ENCODE results near the gene CA12. TPM values are rescaled to one million over a fixed set of nuclear protein-coding genes. Genes with fewer than 3 reads are reported as not detected.

Gene CA12
- total and polyA plus RNA-seq, 4 donors = 0.07 to 5.1 (median 1.5) TPM

GRCh38 chr15:63392361-63393009 is 10.8 kb upstream of the CA12 start:
- Histone ChIP-seq H3K27ac (ENCODE audit: low read depth in 1 of 2, low read length in 2 of 2) (no peak overlapping the region), H3K36me3 (ENCODE audit: control insufficient read depth in 4 of 4, insufficient read depth in 3 of 4, low read depth in 1 of 4, low read length in 3 of 4) (no peaks in the 10 kb centered on the region), H3K27me3 (ENCODE audit: control insufficient read depth in 4 of 4, insufficient read depth in 4 of 4, low read length in 3 of 4) (no peaks in the 10 kb centered on the region), H3K9me3 (ENCODE audit: control insufficient read depth in 4 of 4, low read length in 3 of 4) (no peaks in the 10 kb centered on the region), H3K9ac (ENCODE audit: low read depth in 1 of 2, low read length in 2 of 2) (no peak overlapping the region), H3K4me3 (ENCODE audit: low read depth in 1 of 3, low read length in 3 of 3) (no peak overlapping the region), H3K4me1 (ENCODE audit: control insufficient read depth in 4 of 4, insufficient read depth in 4 of 4, low read length in 3 of 4) (peaks cover 0 to 3% (median 0%) of the 10 kb centered on the region in 4 donors)
- 44% methylated on average over 7 of the region's 7 CpGs for WGBS
- no peak for DNase-seq (ENCODE audit: low spot score)
- peak in 1 of 2 donors; percentile 37 for TF ChIP-seq RAD21 (IDR thresholded peaks at IDR 0.05)
- no peak for TF ChIP-seq EGR1 (IDR thresholded peaks at IDR 0.05; ENCODE audit: low read depth in 2 of 2)
- TF ChIP-seq SP1 (IDR thresholded peaks at IDR 0.05) = peak; percentile 67
- TF ChIP-seq HNF4G (IDR thresholded peaks at IDR 0.05) = no peak
- TF ChIP-seq, protein P1, sequence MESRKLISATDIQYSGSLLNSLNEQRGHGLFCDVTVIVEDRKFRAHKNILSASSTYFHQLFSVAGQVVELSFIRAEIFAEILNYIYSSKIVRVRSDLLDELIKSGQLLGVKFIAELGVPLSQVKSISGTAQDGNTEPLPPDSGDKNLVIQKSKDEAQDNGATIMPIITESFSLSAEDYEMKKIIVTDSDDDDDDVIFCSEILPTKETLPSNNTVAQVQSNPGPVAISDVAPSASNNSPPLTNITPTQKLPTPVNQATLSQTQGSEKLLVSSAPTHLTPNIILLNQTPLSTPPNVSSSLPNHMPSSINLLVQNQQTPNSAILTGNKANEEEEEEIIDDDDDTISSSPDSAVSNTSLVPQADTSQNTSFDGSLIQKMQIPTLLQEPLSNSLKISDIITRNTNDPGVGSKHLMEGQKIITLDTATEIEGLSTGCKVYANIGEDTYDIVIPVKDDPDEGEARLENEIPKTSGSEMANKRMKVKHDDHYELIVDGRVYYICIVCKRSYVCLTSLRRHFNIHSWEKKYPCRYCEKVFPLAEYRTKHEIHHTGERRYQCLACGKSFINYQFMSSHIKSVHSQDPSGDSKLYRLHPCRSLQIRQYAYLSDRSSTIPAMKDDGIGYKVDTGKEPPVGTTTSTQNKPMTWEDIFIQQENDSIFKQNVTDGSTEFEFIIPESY (IDR thresholded peaks at IDR 0.05) = no peak
- no peak for TF ChIP-seq FOXA2 (IDR thresholded peaks at IDR 0.05)
- TF ChIP-seq HNF4A (conservative IDR thresholded peaks at IDR 0.05) = peak in 1 of 2 donors; percentile 64
- no peak for TF ChIP-seq FOXA1 (IDR thresholded peaks at IDR 0.05)
- no peak for TF ChIP-seq YY1 (IDR thresholded peaks at IDR 0.05)
- TF ChIP-seq TAF1 (conservative IDR thresholded peaks at IDR 0.05) = no peak
- TF ChIP-seq RXRA (IDR thresholded peaks at IDR 0.05) = peak in 1 of 2 donors; percentile 86
- no peak for TF ChIP-seq MAX (IDR thresholded peaks at IDR 0.05)
- TF ChIP-seq, protein P2, sequence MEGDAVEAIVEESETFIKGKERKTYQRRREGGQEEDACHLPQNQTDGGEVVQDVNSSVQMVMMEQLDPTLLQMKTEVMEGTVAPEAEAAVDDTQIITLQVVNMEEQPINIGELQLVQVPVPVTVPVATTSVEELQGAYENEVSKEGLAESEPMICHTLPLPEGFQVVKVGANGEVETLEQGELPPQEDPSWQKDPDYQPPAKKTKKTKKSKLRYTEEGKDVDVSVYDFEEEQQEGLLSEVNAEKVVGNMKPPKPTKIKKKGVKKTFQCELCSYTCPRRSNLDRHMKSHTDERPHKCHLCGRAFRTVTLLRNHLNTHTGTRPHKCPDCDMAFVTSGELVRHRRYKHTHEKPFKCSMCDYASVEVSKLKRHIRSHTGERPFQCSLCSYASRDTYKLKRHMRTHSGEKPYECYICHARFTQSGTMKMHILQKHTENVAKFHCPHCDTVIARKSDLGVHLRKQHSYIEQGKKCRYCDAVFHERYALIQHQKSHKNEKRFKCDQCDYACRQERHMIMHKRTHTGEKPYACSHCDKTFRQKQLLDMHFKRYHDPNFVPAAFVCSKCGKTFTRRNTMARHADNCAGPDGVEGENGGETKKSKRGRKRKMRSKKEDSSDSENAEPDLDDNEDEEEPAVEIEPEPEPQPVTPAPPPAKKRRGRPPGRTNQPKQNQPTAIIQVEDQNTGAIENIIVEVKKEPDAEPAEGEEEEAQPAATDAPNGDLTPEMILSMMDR (IDR thresholded peaks at IDR 0.05; ENCODE audit: low read depth, low read length, missing input control) = no peak
- no peak for TF ChIP-seq NR2F2 (IDR thresholded peaks at IDR 0.05)

GRCh38 chr15:63391669-63392360 is 10.2 kb upstream of the CA12 start:
- no peak overlapping the region for H3K9ac ChIP-seq (ENCODE audit: low read depth in 1 of 2, low read length in 2 of 2)
- no peaks in the 10 kb centered on the region for H3K36me3 ChIP-seq (ENCODE audit: control insufficient read depth in 4 of 4, insufficient read depth in 3 of 4, low read depth in 1 of 4, low read length in 3 of 4)
- H3K27me3 ChIP-seq (ENCODE audit: control insufficient read depth in 4 of 4, insufficient read depth in 4 of 4, low read length in 3 of 4) = no peaks in the 10 kb centered on the region
- no peak for TF ChIP-seq MAX (IDR thresholded peaks at IDR 0.05)
- TF ChIP-seq, protein P1 (IDR thresholded peaks at IDR 0.05) = no peak
- TF ChIP-seq RAD21 (IDR thresholded peaks at IDR 0.05) = no peak
- no peak for TF ChIP-seq JUND (IDR thresholded peaks at IDR 0.05)
- TF ChIP-seq, protein P3, sequence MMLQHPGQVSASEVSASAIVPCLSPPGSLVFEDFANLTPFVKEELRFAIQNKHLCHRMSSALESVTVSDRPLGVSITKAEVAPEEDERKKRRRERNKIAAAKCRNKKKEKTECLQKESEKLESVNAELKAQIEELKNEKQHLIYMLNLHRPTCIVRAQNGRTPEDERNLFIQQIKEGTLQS (IDR thresholded peaks at IDR 0.05) = no peak
- no peak for TF ChIP-seq RXRA (IDR thresholded peaks at IDR 0.05)
- no peak for TF ChIP-seq FOXA1 (IDR thresholded peaks at IDR 0.05)
- H3K9me3 ChIP-seq (ENCODE audit: control insufficient read depth in 4 of 4, low read length in 3 of 4) = no peaks in the 10 kb centered on the region
- no peak overlapping the region for H3K4me3 ChIP-seq (ENCODE audit: low read depth in 1 of 3, low read length in 3 of 3)
- no peak overlapping the region for H3K27ac ChIP-seq (ENCODE audit: low read depth in 1 of 2, low read length in 2 of 2)
- H3K4me1 ChIP-seq (ENCODE audit: control insufficient read depth in 4 of 4, insufficient read depth in 4 of 4, low read length in 3 of 4) = peaks cover 0 to 3% (median 0%) of the 10 kb centered on the region in 4 donors
- DNase-seq (ENCODE audit: low spot score) = no peak
- WGBS = 89% methylated on average over 6 of the region's 6 CpGs
